Measurements from ENCODE around the gene TMEM97. TPM values are rescaled to one million over a fixed set of nuclear protein-coding genes. Genes with fewer than 3 reads are reported as not detected.
"Not testable (repeated sequence)": the region's sequence is repeated elsewhere in the genome, so short reads cannot be mapped to it uniquely, and the experiment has no call there.

TMEM97 gene
- 10 to 100 TPM in 2 of 3 donors, 1 to 10 TPM in 1; 9.8 to 13.8 (median 11.4) TPM for polyA plus RNA-seq

DNA sequence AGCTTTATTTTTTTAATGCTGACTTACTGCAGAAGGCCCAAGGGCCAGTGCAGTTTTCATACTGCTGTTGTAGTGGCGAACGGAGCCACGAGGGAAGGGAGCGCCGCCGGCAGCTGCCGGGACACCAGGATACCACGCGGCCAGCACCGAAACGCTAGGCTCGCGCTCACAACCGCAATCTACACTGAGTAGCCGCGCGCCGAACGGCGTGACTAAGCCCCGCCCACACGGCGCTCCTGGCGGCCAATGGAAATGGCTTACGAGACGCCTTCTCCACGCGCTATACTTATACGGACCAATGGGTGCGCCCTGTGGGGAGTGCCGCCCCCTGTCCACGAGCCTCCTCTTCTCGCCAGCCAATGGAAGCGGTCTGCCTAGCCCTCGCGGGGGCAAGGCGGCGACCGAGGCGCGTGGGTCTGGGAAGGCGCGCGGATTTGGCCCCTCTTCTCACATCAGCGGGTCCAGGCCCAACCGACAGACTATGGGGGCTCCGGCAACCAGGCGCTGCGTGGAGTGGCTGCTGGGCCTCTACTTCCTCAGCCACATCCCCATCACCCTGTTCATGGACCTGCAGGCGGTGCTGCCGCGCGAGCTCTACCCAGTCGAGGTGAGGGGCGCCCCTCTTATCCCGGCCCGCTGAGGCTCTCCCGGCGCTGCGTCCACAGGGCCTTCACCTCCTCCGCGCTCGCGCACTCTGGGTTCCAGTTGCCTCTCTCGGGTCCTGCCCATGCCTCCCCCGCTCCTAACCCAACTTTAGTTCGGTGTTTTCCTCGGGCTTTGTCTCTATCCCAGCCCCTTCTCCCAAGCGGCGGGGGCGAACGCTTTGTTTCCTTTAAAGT lies at the start of gene TMEM97:
Gene TMEM97 (plus strand): TSS at position 442 of the 839 bp plus-strand sequence. CDS start 40 bp downstream, at position 482.
- Mint-ChIP-seq H3K4me3 (peak within 1 kb of the TSS; percentile 87 to 91 (median 88)), H3K27ac (peak within 1 kb of the TSS; percentile 58 to 85 (median 76)), H3K9me3 (no peaks in the 10 kb centered on the region), H3K4me1 (peaks cover 25 to 31% of the 10 kb centered on the region in 2 donors), H3K36me3 (no peaks in the 10 kb centered on the region), H3K27me3 (ENCODE audit: low read depth in 3 of 3) (peaks cover 6 to 10% (median 6%) of the 10 kb centered on the region in 3 donors)
- DNase-seq = peak; percentile 95

GRCh38 chr17:28270055-28270454 lies 48.9 kb upstream of the TMEM97 start:
- H3K27me3 Mint-ChIP-seq (ENCODE audit: low read depth in 3 of 3) = peaks cover 10 to 20% (median 13%) of the 10 kb centered on the region in 3 donors

GRCh38 chr17:28270926-28271325 lies 48.1 kb upstream of the TMEM97 start:
- Mint-ChIP-seq H3K27me3 (ENCODE audit: low read depth in 3 of 3) (peaks cover 14 to 23% (median 15%) of the 10 kb centered on the region in 3 donors), H3K36me3 (no peaks in the 10 kb centered on the region), H3K4me1 (peaks cover 6 to 10% of the 10 kb centered on the region in 2 donors), H3K27ac (no peak overlapping the region), H3K4me3 (no peak overlapping the region), H3K9me3 (peaks cover 0 to 2% (median 0%) of the 10 kb centered on the region in 6 donors)
- DNase-seq = no peak

More at GRCh38 chr17:28270055-28270454, 48.9 kb upstream of the TMEM97 start:
- no peak overlapping the region for H3K27ac Mint-ChIP-seq
- no peaks in the 10 kb centered on the region for H3K36me3 Mint-ChIP-seq
- peaks cover 0 to 4% (median 0%) of the 10 kb centered on the region in 6 donors for H3K9me3 Mint-ChIP-seq
- peaks cover 4 to 8% of the 10 kb centered on the region in 2 donors for H3K4me1 Mint-ChIP-seq
- DNase-seq = no peak
- H3K4me3 Mint-ChIP-seq = no peak overlapping the region

DNA sequence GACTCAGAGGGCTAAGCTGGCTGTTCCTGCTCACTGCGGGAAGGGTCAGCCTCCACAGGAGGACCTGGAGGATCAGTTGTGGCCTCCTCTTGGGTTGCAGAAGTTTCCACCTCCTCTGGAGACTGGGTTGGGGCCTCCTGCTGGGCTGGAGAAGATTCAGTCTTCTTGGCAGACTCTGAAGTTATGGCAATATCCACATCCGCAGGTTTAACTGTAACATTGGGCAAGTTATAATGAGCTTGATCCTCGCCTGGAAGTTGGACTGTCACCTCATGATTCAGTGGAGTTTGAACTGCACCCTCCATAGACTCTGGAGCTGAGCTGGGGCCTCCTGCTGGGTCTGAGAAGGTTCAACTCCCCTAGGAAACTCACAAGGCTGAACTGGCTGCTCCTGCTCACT lies 47.6 kb upstream of the TMEM97 start:
- Mint-ChIP-seq H3K27ac (no peak overlapping the region), H3K9me3 (peaks cover 0 to 2% (median 0%) of the 10 kb centered on the region in 6 donors), H3K27me3 (ENCODE audit: low read depth in 3 of 3) (peaks cover 14 to 27% (median 15%) of the 10 kb centered on the region in 3 donors), H3K36me3 (no peaks in the 10 kb centered on the region), H3K4me1 (peaks cover 6 to 10% of the 10 kb centered on the region in 2 donors), H3K4me3 (no peak overlapping the region)
- no peak for DNase-seq

DNA sequence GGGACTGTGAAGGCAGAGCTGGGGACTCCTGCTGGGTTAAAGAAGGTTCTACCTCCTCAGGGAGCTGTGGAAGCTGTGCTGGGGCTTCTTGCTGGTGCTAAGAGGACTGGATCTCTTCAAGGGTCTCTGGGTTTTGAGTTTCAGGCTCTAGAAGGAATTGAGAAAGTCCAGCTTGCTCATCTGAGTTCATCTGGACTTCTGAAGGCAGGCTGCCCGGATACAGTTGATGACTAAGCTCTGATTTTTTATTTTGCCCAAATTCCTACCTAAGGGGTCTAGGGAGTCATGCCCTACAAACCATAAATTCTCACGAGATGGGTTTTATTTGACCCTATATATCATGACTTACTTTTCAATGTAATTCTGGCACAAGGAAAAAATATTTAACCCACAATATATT lies 46.8 kb upstream of the TMEM97 start:
- no peak overlapping the region for H3K4me3 Mint-ChIP-seq
- no peak overlapping the region for H3K27ac Mint-ChIP-seq
- H3K9me3 Mint-ChIP-seq = peaks cover 0 to under 1% (median 0%) of the 10 kb centered on the region in 6 donors
- H3K36me3 Mint-ChIP-seq = no peaks in the 10 kb centered on the region
- H3K27me3 Mint-ChIP-seq (ENCODE audit: low read depth in 3 of 3) = peaks cover 13 to 29% (median 14%) of the 10 kb centered on the region in 3 donors
- H3K4me1 Mint-ChIP-seq = peaks cover 6 to 10% of the 10 kb centered on the region in 2 donors
- no peak for DNase-seq

DNA sequence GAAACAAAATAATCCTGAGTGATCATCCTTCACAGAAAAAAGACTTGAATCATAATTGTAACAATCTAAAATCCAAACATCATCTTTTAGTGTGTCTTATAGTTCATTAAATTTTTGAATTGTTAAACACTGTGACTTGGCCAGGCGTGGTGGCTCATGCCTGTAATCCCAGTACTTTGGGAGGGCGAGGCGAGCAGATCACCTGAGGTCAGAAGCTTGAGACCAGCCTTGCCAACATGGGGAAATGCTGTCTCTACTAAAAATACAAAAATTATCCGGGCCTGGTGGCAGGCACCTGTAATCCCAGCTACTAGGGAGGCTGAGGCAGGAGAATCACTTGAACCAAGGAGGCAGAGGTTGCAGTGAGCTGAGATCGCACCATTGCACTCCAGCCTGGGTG lies 45.7 kb upstream of the TMEM97 start:
- not testable (repeated sequence) for DNase-seq, H3K9me3 Mint-ChIP-seq, H3K36me3 Mint-ChIP-seq, H3K27ac Mint-ChIP-seq, H3K4me3 Mint-ChIP-seq
- H3K27me3 Mint-ChIP-seq (ENCODE audit: low read depth in 3 of 3) = peaks cover 18 to 37% (median 22%) of the 10 kb centered on the region in 3 donors
- H3K4me1 Mint-ChIP-seq = peaks cover 16 to 18% of the 10 kb centered on the region in 2 donors

- H3K27ac Mint-ChIP-seq = peak overlapping the region in 1 of 6 donors; percentile 38
- H3K27me3 Mint-ChIP-seq (ENCODE audit: low read depth in 3 of 3) = peaks cover 20 to 37% (median 21%) of the 10 kb centered on the region in 3 donors
These were observed 44.3 kb upstream of the TMEM97 start for GRCh38 chr17:28274591-28275265.

GRCh38 chr17:28276011-28276410 lies 43.0 kb upstream of the TMEM97 start:
- no peak overlapping the region for H3K4me3 Mint-ChIP-seq
- no peaks in the 10 kb centered on the region for H3K9me3 Mint-ChIP-seq
- H3K36me3 Mint-ChIP-seq = no peaks in the 10 kb centered on the region
- DNase-seq = no peak
- H3K27me3 Mint-ChIP-seq (ENCODE audit: low read depth in 3 of 3) = peaks cover 20 to 36% (median 22%) of the 10 kb centered on the region in 3 donors
- peaks cover 20 to 22% of the 10 kb centered on the region in 2 donors for H3K4me1 Mint-ChIP-seq
- no peak overlapping the region for H3K27ac Mint-ChIP-seq

More at GRCh38 chr17:28274591-28275265, 44.3 kb upstream of the TMEM97 start:
- Mint-ChIP-seq H3K4me1 (peaks cover 20 to 22% of the 10 kb centered on the region in 2 donors), H3K4me3 (no peak overlapping the region), H3K9me3 (no peaks in the 10 kb centered on the region), H3K36me3 (no peaks in the 10 kb centered on the region)
- DNase-seq = no peak

GRCh38 chr17:28279411-28279810 lies 39.6 kb upstream of the TMEM97 start:
- no peak for DNase-seq
- Mint-ChIP-seq H3K4me3 (no peak overlapping the region), H3K27me3 (ENCODE audit: low read depth in 3 of 3) (peaks cover 16 to 30% (median 24%) of the 10 kb centered on the region in 3 donors), H3K36me3 (no peaks in the 10 kb centered on the region), H3K4me1 (peaks cover 20% of the 10 kb centered on the region in 2 donors), H3K27ac (no peak overlapping the region), H3K9me3 (no peaks in the 10 kb centered on the region)

GRCh38 chr17:28280826-28281225 lies 38.2 kb upstream of the TMEM97 start:
- no peaks in the 10 kb centered on the region for H3K9me3 Mint-ChIP-seq
- no peak overlapping the region for H3K4me3 Mint-ChIP-seq
- DNase-seq = no peak
- H3K27me3 Mint-ChIP-seq (ENCODE audit: low read depth in 3 of 3) = peaks cover 11 to 26% (median 18%) of the 10 kb centered on the region in 3 donors
- H3K36me3 Mint-ChIP-seq = no peaks in the 10 kb centered on the region
- peaks cover 12 to 15% of the 10 kb centered on the region in 2 donors for H3K4me1 Mint-ChIP-seq
- no peak overlapping the region for H3K27ac Mint-ChIP-seq

- no peak overlapping the region for H3K27ac Mint-ChIP-seq
- H3K9me3 Mint-ChIP-seq = no peaks in the 10 kb centered on the region
- H3K27me3 Mint-ChIP-seq (ENCODE audit: low read depth in 3 of 3) = peaks cover 11 to 18% (median 16%) of the 10 kb centered on the region in 3 donors
- DNase-seq = no peak
- peaks cover 12% of the 10 kb centered on the region in 2 donors for H3K4me1 Mint-ChIP-seq
- no peak overlapping the region for H3K4me3 Mint-ChIP-seq
- H3K36me3 Mint-ChIP-seq = no peaks in the 10 kb centered on the region
These were observed 36.4 kb upstream of the TMEM97 start for GRCh38 chr17:28282596-28282995.

GRCh38 chr17:28285965-28286364 lies 33.0 kb upstream of the TMEM97 start:
- no peak overlapping the region for H3K4me3 Mint-ChIP-seq
- H3K27me3 Mint-ChIP-seq (ENCODE audit: low read depth in 3 of 3) = peaks cover 2 to 7% (median 4%) of the 10 kb centered on the region in 3 donors
- H3K27ac Mint-ChIP-seq = no peak overlapping the region
- H3K36me3 Mint-ChIP-seq = no peaks in the 10 kb centered on the region
- no peak for DNase-seq
- H3K9me3 Mint-ChIP-seq = no peaks in the 10 kb centered on the region
- no peaks in the 10 kb centered on the region for H3K4me1 Mint-ChIP-seq

DNA sequence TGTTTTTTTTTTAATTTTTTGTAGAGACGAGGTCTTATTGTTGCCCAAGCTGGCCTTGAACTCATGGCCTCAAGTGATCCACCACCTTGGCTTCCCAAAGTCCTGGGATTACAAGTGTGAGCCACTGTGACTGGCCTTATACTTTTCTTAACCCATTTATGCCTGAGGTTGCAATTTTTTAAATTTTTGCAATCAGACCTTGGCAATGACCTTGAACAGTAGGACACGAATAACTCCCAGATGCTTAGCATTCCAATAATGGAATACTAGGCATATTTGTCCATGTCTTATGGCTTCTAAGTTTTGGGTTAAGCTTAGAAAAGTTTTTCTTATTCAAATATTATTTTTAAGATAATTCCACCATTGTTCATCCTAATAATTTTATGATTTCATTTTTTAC lies 28.3 kb upstream of the TMEM97 start:
- no peak overlapping the region for H3K4me3 Mint-ChIP-seq
- H3K9me3 Mint-ChIP-seq = no peaks in the 10 kb centered on the region

More for the DNA sequence above, 28.3 kb upstream of the TMEM97 start:
- no peak for DNase-seq
- Mint-ChIP-seq H3K4me1 (no peaks in the 10 kb centered on the region), H3K27ac (no peak overlapping the region), H3K36me3 (no peaks in the 10 kb centered on the region), H3K27me3 (ENCODE audit: low read depth in 3 of 3) (peaks cover 2 to 19% (median 3%) of the 10 kb centered on the region in 3 donors)
